Trophoblast cell (in vitro differentiated cells and primary cell): ENCODE results near the gene CRIP1.

Experiments
- DNase-seq, 2 donors: peaks; one replicate each; pipeline ENCODE4 v3.0.0-alpha.2; 2016
- H2AFZ ChIP-seq: 2 replicates; pipeline ENCODE4 v1.6.1; 2013; ENCODE audit warnings: low read length, moderate library complexity, mild to moderate bottlenecking; ENCODE audit not compliant: insufficient read depth, poor library complexity
- H2AK5ac ChIP-seq: 2 replicates; pipeline ENCODE4 v1.6.1; 2013; ENCODE audit warnings: mild to moderate bottlenecking, low read length
- H2BK120ac ChIP-seq: 2 replicates; pipeline ENCODE4 v1.6.1; 2013; ENCODE audit warnings: low read length, mild to moderate bottlenecking, moderate library complexity; ENCODE audit not compliant: insufficient read depth, poor library complexity
- H2BK12ac ChIP-seq: 2 replicates; pipeline ENCODE4 v1.6.1; 2013; ENCODE audit warnings: mild to moderate bottlenecking, low read length, moderate library complexity
- H2BK5ac ChIP-seq: 2 replicates; pipeline ENCODE4 v1.6.1; 2013; ENCODE audit warnings: low read length, low read depth, moderate library complexity, mild to moderate bottlenecking; ENCODE audit not compliant: poor library complexity
- H3K14ac ChIP-seq: 2 replicates; pipeline ENCODE4 v1.6.1; 2013; ENCODE audit warnings: mild to moderate bottlenecking, low read length
- H3K18ac ChIP-seq: 2 replicates; pipeline ENCODE4 v1.6.1; 2013; ENCODE audit warnings: mild to moderate bottlenecking, low read length
- H3K23ac ChIP-seq: 2 replicates; pipeline ENCODE4 v1.6.1; 2013; ENCODE audit warnings: low read length
- H3K27ac ChIP-seq: 2 replicates; pipeline ENCODE4 v1.5.1; 2013; ENCODE audit warnings: low read depth, mild to moderate bottlenecking, inconsistent platforms, low read length, moderate library complexity
- H3K27me3 ChIP-seq: 2 replicates; pipeline ENCODE4 v1.6.1; 2013; ENCODE audit warnings: inconsistent platforms, mild to moderate bottlenecking, low read length, moderate library complexity; ENCODE audit not compliant: insufficient read depth
- H3K36me3 ChIP-seq, 2 experiments: 1 replicate in 1 of 2; 2 replicates in 1 of 2; pipeline ENCODE4 v1.6.1; 2013; ENCODE audit warnings: low read length in 2 of 2, mild to moderate bottlenecking in 2 of 2, moderate library complexity in 1 of 2; ENCODE audit not compliant: insufficient read depth in 2 of 2, control insufficient read depth in 1 of 2
- H3K4ac ChIP-seq: 2 replicates; pipeline ENCODE4 v1.6.1; 2013; ENCODE audit warnings: low read depth, mild to moderate bottlenecking, low read length, moderate library complexity
- H3K4me1 ChIP-seq, 2 experiments: 1 replicate in 1 of 2; 2 replicates in 1 of 2; pipeline ENCODE4 v1.6.1; 2013; ENCODE audit warnings: low read length in 2 of 2, mild to moderate bottlenecking in 2 of 2, moderate library complexity in 1 of 2; ENCODE audit not compliant: insufficient read depth in 2 of 2, control insufficient read depth in 1 of 2
- H3K4me2 ChIP-seq: 2 replicates; pipeline ENCODE4 v1.6.1; 2013; ENCODE audit warnings: inconsistent platforms, mild to moderate bottlenecking, low read length, moderate library complexity
- H3K4me3 ChIP-seq: 2 replicates; pipeline ENCODE4 v1.5.1; 2013; ENCODE audit warnings: mild to moderate bottlenecking, low read depth, low read length, inconsistent platforms
- H3K79me1 ChIP-seq: one replicate; pipeline ENCODE4 v1.6.1; 2013; ENCODE audit warnings: low read length
- H3K79me2 ChIP-seq: 2 replicates; pipeline ENCODE4 v1.6.1; 2013; ENCODE audit warnings: low read length, mild to moderate bottlenecking; ENCODE audit not compliant: control insufficient read depth, insufficient read depth, poor library complexity
- H3K9ac ChIP-seq: 2 replicates; pipeline ENCODE4 v1.6.1; 2013; ENCODE audit warnings: mild to moderate bottlenecking, low read length
- H3K9me3 ChIP-seq: 2 replicates; pipeline ENCODE4 v1.6.1; 2013; ENCODE audit warnings: low read depth, mild to moderate bottlenecking, control low read depth, inconsistent platforms, low read length; ENCODE audit not compliant: insufficient read depth
- H4K12ac ChIP-seq: 2 replicates; pipeline ENCODE4 v1.6.1; 2013; ENCODE audit warnings: low read depth, mild to moderate bottlenecking, low read length, moderate library complexity
- H4K8ac ChIP-seq: 2 replicates; pipeline ENCODE4 v1.6.1; 2013; ENCODE audit warnings: low read depth, mild to moderate bottlenecking, low read length, moderate library complexity
- H4K91ac ChIP-seq: one replicate; pipeline ENCODE4 v1.6.1; 2013; ENCODE audit warnings: low read depth, mild to moderate bottlenecking, low read length, moderate library complexity
- WGBS: extraction: QIAGEN DNeasy Blood & Tissue Kit; methylation state at CpG from one replicate; pipeline ENCODE4 v1.1.7; 2013; ENCODE audit warnings: missing lambda C conversion rate; ENCODE audit not compliant: insufficient read length, insufficient coverage; ENCODE audit errors: extremely low coverage; 5-methylcytosine and 5-hydroxymethylcytosine counted together

Gene CRIP1

DNA sequence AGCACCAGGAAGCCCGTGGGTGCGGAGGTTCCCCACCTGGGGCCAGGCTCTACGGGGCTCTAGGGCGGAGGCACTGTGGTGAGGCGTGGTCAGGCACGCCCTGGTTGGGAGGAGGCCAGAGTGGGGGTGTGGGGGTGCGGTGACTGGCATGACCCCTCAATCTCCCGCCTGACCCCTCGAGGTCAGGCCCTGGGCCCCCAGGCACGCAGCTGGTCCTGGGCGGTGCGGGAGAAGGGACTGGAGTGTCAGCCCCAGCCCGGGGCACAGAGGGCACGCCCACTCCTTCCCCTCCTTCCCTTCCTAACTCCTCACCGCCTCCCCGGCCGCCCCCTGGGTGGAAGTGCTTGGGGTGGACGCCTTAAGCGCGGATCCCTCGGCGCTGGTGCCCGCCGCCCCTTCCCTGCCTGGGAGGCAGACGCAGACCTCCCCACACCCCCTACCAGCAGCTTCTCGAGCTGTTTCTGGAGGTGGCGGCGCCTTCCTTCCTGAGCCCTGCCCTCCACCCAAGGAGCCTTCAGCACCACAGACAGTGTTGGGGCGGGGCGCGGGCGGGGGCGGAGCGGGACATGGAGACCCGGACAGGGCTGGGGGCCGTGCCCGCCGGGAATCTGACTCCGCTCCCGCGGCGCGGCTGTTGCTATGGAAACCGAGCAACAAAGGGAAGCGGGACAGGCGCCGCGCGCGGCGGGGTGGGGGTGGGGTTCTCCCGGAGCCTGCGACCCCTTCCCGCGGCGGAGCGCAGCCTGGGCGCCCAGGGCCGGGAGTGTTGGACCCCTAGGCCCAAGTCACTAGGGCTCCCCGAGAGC, 12.8 kb upstream of the CRIP1 start:
- peaks cover 3% of the 10 kb centered on the region for H3K9me3 ChIP-seq
- H3K79me2 ChIP-seq, result no peaks in the 10 kb centered on the region
- H3K23ac ChIP-seq, result no peak overlapping the region
- peaks cover 23% of the 10 kb centered on the region for H3K27me3 ChIP-seq
- H2BK5ac ChIP-seq, result peak overlapping the region; percentile 62
- peak overlapping the region; percentile 6 for H3K14ac ChIP-seq
- H3K27ac ChIP-seq, result no peak overlapping the region
- H2AFZ ChIP-seq, result peak overlapping the region; percentile 50
- H3K4me1 ChIP-seq, result peaks cover 10 to 25% of the 10 kb centered on the region in 2 experiments
- WGBS, result no CpG with 5 or more reads among the region's 60 CpGs
- H2BK12ac ChIP-seq, result no peak overlapping the region
- peak; percentile 96 to 97 for DNase-seq
- H3K18ac ChIP-seq, result no peak overlapping the region
- H3K4me2 ChIP-seq, result peak overlapping the region; percentile 78
- peaks cover 7% of the 10 kb centered on the region for H3K79me1 ChIP-seq
- peak overlapping the region; percentile 70 for H3K4me3 ChIP-seq
- H3K9ac ChIP-seq, result no peak overlapping the region
- H4K91ac ChIP-seq, result peak overlapping the region; percentile 60
- peaks cover 15 to 17% of the 10 kb centered on the region in 2 experiments for H3K36me3 ChIP-seq
- H2BK120ac ChIP-seq, result peak overlapping the region; percentile 50
- peak overlapping the region; percentile 20 for H3K4ac ChIP-seq
- H4K12ac ChIP-seq, result no peak overlapping the region
- no peak overlapping the region for H2AK5ac ChIP-seq
- no peak overlapping the region for H4K8ac ChIP-seq

DNA sequence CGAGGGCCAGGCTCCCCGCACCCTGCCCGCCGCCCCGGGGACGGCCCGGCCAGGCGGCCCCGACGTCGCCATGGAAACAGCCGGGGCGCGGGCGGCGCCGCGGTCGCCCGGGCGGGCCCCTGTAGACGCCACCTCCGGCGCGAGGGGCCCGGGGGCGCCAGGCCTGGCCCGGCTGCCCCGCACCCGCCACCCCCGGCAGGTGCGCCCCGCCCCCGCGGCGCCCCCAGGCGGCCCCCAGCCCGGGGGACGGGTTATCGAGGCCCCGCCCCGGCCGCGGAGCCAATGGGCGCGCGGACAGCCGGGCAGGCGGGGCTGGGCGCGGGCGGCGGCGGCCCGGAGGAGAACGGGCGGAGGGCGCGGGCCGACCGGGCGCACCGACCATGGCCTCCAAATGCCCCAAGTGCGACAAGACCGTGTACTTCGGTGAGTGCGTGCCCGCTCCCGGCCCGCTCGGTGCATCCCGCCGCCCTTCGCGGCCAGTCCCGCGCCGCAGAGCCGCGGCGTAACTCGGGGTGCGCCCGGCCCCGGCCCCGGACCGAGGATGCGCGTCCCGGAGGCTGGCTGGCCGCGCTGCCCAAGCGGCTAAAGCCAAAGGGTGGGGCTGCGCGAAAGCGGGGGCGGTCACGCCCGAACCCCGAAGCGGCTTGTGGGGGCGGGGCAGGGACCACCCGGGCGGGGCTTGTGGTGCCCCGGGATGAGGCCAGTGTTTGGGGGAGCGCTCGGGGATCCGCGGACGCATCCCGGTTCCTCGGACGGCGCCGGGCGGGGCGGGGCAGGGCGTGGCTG, 12.0 kb upstream of the CRIP1 start, which contains the start of gene CRIP2:
Gene CRIP2 (plus strand): TSS at position 339 of the 786 bp plus-strand sequence. CDS start 42 bp downstream, at position 381.
- H3K27me3 ChIP-seq, result peaks cover 29% of the 10 kb centered on the region
- no peaks in the 10 kb centered on the region for H3K79me2 ChIP-seq
- peak within 1 kb of the TSS; percentile 36 for H4K8ac ChIP-seq
- H3K27ac ChIP-seq, result no peak within 1 kb of the TSS
- no CpG with 5 or more reads among the region's 118 CpGs for WGBS
- no peak within 1 kb of the TSS for H3K23ac ChIP-seq
- H3K79me1 ChIP-seq, result peaks cover 7% of the 10 kb centered on the region
- H4K12ac ChIP-seq, result no peak within 1 kb of the TSS
- H3K4me2 ChIP-seq, result peak within 1 kb of the TSS; percentile 83
- peak within 1 kb of the TSS; percentile 86 for H4K91ac ChIP-seq
- H2BK5ac ChIP-seq, result peak within 1 kb of the TSS; percentile 62
- peak within 1 kb of the TSS; percentile 80 for H3K4me3 ChIP-seq
- peak within 1 kb of the TSS; percentile 50 for H2BK120ac ChIP-seq
- peak within 1 kb of the TSS; percentile 50 for H2AFZ ChIP-seq
- peak in 1 of 2 donors; percentile 68 for DNase-seq
- H3K4me1 ChIP-seq, result peaks cover 10 to 25% of the 10 kb centered on the region in 2 experiments
- peak within 1 kb of the TSS; percentile 26 for H3K14ac ChIP-seq
- no peak within 1 kb of the TSS for H2AK5ac ChIP-seq
- peaks cover 3% of the 10 kb centered on the region for H3K9me3 ChIP-seq
- H3K36me3 ChIP-seq, result peaks cover 11 to 12% of the 10 kb centered on the region in 2 experiments
- peak within 1 kb of the TSS; percentile 37 for H2BK12ac ChIP-seq
- peak within 1 kb of the TSS; percentile 45 for H3K9ac ChIP-seq
- peak within 1 kb of the TSS; percentile 49 for H3K18ac ChIP-seq
- H3K4ac ChIP-seq, result peak within 1 kb of the TSS; percentile 20

DNA sequence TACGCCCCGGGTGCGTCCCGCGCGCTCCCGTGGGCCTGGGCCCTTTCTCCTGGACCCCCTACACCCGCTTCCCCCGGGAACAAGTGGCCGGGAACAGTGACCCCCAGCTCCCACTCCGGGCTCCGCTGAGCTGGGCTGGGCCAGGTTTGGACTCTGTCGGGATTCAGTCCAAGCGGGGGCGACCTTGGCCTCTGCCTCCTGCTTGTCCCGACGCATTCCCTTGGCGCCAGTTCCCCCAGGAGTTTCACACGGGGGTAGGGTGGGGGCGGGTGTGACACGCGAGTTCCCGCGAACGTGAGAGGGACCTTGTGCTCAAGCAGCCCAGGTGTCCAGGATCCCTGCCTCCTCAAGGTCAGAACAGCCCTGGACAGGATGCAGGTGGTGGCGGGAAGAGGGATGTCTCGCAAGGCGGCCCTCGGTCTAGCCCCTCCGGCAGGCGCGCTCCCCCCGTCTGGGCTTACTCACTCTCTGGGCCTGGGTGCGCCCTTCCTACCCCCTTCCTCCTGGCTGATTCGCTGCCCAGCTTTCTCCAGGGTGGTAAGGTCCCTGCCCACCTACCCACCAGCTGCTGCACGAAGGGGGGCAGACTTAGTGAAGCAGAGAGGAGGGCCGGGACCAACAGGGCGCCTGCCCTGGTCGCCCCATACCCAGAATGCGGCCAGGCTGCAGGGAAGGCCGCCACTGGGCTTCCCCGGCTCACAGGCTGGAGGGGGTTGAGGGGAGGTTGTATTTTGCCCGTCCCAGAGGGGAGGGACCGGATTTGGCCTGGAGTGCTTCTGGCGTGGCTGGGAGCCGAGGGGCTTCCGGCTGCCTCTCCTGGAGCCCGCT, 11.2 kb upstream of the CRIP1 start:
- H3K23ac ChIP-seq, result no peak overlapping the region
- WGBS, result no CpG with 5 or more reads among the region's 48 CpGs
- H3K9me3 ChIP-seq, result peaks cover 5% of the 10 kb centered on the region

More for the DNA sequence above, 11.2 kb upstream of the CRIP1 start:
- Histone ChIP-seq H3K79me1 (peaks cover 7% of the 10 kb centered on the region), H3K4me2 (peak overlapping the region; percentile 83), H3K4me1 (peaks cover 10 to 26% of the 10 kb centered on the region in 2 experiments), H2AFZ (peak overlapping the region; percentile 17), H3K4ac (peak overlapping the region; percentile 4), H3K18ac (peak overlapping the region; percentile 12), H2BK5ac (no peak overlapping the region), H2AK5ac (no peak overlapping the region), H2BK120ac (peak overlapping the region; percentile 6), H3K14ac (peak overlapping the region; percentile 26), H4K91ac (peak overlapping the region; percentile 86), H3K79me2 (no peaks in the 10 kb centered on the region), H2BK12ac (peak overlapping the region; percentile 10), H3K27me3 (peaks cover 33% of the 10 kb centered on the region), H3K4me3 (peak overlapping the region; percentile 80), H3K27ac (no peak overlapping the region), H4K8ac (no peak overlapping the region), H3K9ac (peak overlapping the region; percentile 45), H4K12ac (no peak overlapping the region), H3K36me3 (peaks cover 6 to 8% of the 10 kb centered on the region in 2 experiments)
- DNase-seq, result peak; percentile 44
